ENCODE data around the gene PACSIN1.

Gene PACSIN1

DNA sequence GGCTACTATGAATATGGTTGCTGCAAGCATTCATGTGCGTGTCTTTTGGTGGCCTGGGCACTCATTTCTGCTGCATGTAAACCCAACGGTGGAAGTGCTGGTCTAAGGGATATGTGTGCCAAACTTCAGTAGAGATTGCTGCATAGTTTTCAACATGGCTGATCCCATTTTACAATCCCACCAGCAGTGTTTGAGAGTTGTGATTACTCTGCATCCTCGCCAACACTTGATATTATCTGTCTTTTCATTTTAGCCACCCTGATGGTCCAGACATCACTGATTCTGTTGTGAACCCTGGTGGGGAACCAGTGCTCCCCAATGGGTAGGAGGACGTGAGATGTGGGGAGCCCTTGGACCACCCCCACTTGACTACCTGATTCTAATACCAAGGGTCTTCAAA lies 27.5 kb downstream of the PACSIN1 start:
- TF ChIP-seq ZNF274 (IDR thresholded peaks at IDR 0.05; ENCODE audit: low read depth, low read length) (no peak), SUZ12 (IDR thresholded peaks at IDR 0.05; ENCODE audit: extremely low read depth, insufficient read depth, insufficient read length) (no peak), YY1 (IDR thresholded peaks at IDR 0.05; ENCODE audit: insufficient read depth, insufficient read length) (no peak)
- Histone ChIP-seq H3K9ac (ENCODE audit: insufficient read length, low read depth) (no peak overlapping the region), H3K36me3 (ENCODE audit: insufficient read depth, insufficient read length, low read length) (no peaks in the 10 kb centered on the region), H3K9me3 (ENCODE audit: insufficient read depth, low read length) (no peaks in the 10 kb centered on the region), H3K4me3 (ENCODE audit: insufficient read length, low read depth) (no peak overlapping the region), H3K27me3 (ENCODE audit: insufficient read depth, insufficient read length) (no peaks in the 10 kb centered on the region), H3K4me1 (ENCODE audit: insufficient read depth, insufficient read length) (peaks cover 3% of the 10 kb centered on the region)
- no peak for DNase-seq (ENCODE audit: low read depth, low spot score)

GRCh38 chr6:34494973-34495372 lies 29.1 kb downstream of the PACSIN1 start:
- no peaks in the 10 kb centered on the region for H3K9me3 ChIP-seq (ENCODE audit: insufficient read depth, low read length)
- no peak for DNase-seq (ENCODE audit: low read depth, low spot score)
- peaks cover 3% of the 10 kb centered on the region for H3K4me1 ChIP-seq (ENCODE audit: insufficient read depth, insufficient read length)
- no peaks in the 10 kb centered on the region for H3K36me3 ChIP-seq (ENCODE audit: insufficient read depth, insufficient read length, low read length)
- no peak overlapping the region for H3K9ac ChIP-seq (ENCODE audit: insufficient read length, low read depth)
- no peaks in the 10 kb centered on the region for H3K27me3 ChIP-seq (ENCODE audit: insufficient read depth, insufficient read length)
- TF ChIP-seq ZNF274 (IDR thresholded peaks at IDR 0.05; ENCODE audit: low read depth, low read length) (no peak), SUZ12 (IDR thresholded peaks at IDR 0.05; ENCODE audit: extremely low read depth, insufficient read depth, insufficient read length) (no peak), YY1 (IDR thresholded peaks at IDR 0.05; ENCODE audit: insufficient read depth, insufficient read length) (no peak)
- no peak overlapping the region for H3K4me3 ChIP-seq (ENCODE audit: insufficient read length, low read depth)

- Histone ChIP-seq H3K4me3 (ENCODE audit: insufficient read length, low read depth) (no peak overlapping the region), H3K27me3 (ENCODE audit: insufficient read depth, insufficient read length) (no peaks in the 10 kb centered on the region), H3K4me1 (ENCODE audit: insufficient read depth, insufficient read length) (peaks cover 3% of the 10 kb centered on the region), H3K9ac (ENCODE audit: insufficient read length, low read depth) (no peak overlapping the region), H3K9me3 (ENCODE audit: insufficient read depth, low read length) (peaks cover 8% of the 10 kb centered on the region; the same call in 1 of the 2 replicates), H3K36me3 (ENCODE audit: insufficient read depth, insufficient read length, low read length) (no peaks in the 10 kb centered on the region)
- DNase-seq (ENCODE audit: low read depth, low spot score): no peak
- TF ChIP-seq SUZ12 (IDR thresholded peaks at IDR 0.05; ENCODE audit: extremely low read depth, insufficient read depth, insufficient read length): no peak
- TF ChIP-seq YY1 (IDR thresholded peaks at IDR 0.05; ENCODE audit: insufficient read depth, insufficient read length): no peak
- no peak for TF ChIP-seq ZNF274 (IDR thresholded peaks at IDR 0.05; ENCODE audit: low read depth, low read length)
Observed at GRCh38 chr6:34496103-34496685, 30.3 kb downstream of the PACSIN1 start.

GRCh38 chr6:34497411-34497810 lies 31.5 kb downstream of the PACSIN1 start:
- peaks cover 15% of the 10 kb centered on the region; the same call in 1 of the 2 replicates for H3K9me3 ChIP-seq (ENCODE audit: insufficient read depth, low read length)
- no peaks in the 10 kb centered on the region for H3K36me3 ChIP-seq (ENCODE audit: insufficient read depth, insufficient read length, low read length)
- no peak for DNase-seq (ENCODE audit: low read depth, low spot score)
- H3K4me1 ChIP-seq (ENCODE audit: insufficient read depth, insufficient read length): peaks cover 3% of the 10 kb centered on the region
- H3K27me3 ChIP-seq (ENCODE audit: insufficient read depth, insufficient read length): no peaks in the 10 kb centered on the region
- TF ChIP-seq SUZ12 (IDR thresholded peaks at IDR 0.05; ENCODE audit: extremely low read depth, insufficient read depth, insufficient read length) (no peak), ZNF274 (IDR thresholded peaks at IDR 0.05; ENCODE audit: low read depth, low read length) (no peak), YY1 (IDR thresholded peaks at IDR 0.05; ENCODE audit: insufficient read depth, insufficient read length) (no peak)
- H3K9ac ChIP-seq (ENCODE audit: insufficient read length, low read depth): no peak overlapping the region
- H3K4me3 ChIP-seq (ENCODE audit: insufficient read length, low read depth): no peak overlapping the region

GRCh38 chr6:34506718-34507117 lies 40.8 kb downstream of the PACSIN1 start:
- Histone ChIP-seq H3K9ac (ENCODE audit: insufficient read length, low read depth) (no peak overlapping the region), H3K27me3 (ENCODE audit: insufficient read depth, insufficient read length) (no peaks in the 10 kb centered on the region), H3K36me3 (ENCODE audit: insufficient read depth, insufficient read length, low read length) (no peaks in the 10 kb centered on the region), H3K4me3 (ENCODE audit: insufficient read length, low read depth) (no peak overlapping the region), H3K4me1 (ENCODE audit: insufficient read depth, insufficient read length) (peaks cover 1% of the 10 kb centered on the region), H3K9me3 (ENCODE audit: insufficient read depth, low read length) (peaks cover 4% of the 10 kb centered on the region; the same call in 1 of the 2 replicates)
- TF ChIP-seq SUZ12 (IDR thresholded peaks at IDR 0.05; ENCODE audit: extremely low read depth, insufficient read depth, insufficient read length): no peak
- no peak for TF ChIP-seq YY1 (IDR thresholded peaks at IDR 0.05; ENCODE audit: insufficient read depth, insufficient read length)
- no peak for TF ChIP-seq ZNF274 (IDR thresholded peaks at IDR 0.05; ENCODE audit: low read depth, low read length)
- DNase-seq (ENCODE audit: low read depth, low spot score): no peak

DNA sequence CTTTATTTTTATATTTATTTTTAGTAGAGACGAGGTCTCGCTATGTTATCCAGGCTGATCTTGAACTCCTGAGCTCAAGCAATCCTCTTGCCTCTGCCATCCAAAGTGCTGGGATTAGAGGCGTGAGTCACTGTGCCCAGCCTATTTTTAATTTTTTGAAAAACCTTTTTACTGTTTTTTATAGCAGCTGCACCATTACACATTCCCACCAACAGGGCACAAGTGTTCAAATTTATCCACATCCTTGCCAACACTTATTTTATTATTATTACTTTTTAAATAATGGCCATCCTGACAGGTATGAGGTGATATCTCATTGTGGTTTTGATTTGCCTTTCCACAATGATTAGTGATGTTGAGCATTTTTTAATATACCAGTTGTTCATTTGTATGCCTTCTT lies 42.5 kb downstream of the PACSIN1 start:
- Histone ChIP-seq H3K9me3 (ENCODE audit: insufficient read depth, low read length) (no peaks in the 10 kb centered on the region), H3K9ac (ENCODE audit: insufficient read length, low read depth) (no peak overlapping the region), H3K27me3 (ENCODE audit: insufficient read depth, insufficient read length) (no peaks in the 10 kb centered on the region), H3K4me1 (ENCODE audit: insufficient read depth, insufficient read length) (peaks cover 7% of the 10 kb centered on the region), H3K36me3 (ENCODE audit: insufficient read depth, insufficient read length, low read length) (no peaks in the 10 kb centered on the region), H3K4me3 (ENCODE audit: insufficient read length, low read depth) (no peak overlapping the region)
- no peak for DNase-seq (ENCODE audit: low read depth, low spot score)
- TF ChIP-seq YY1 (IDR thresholded peaks at IDR 0.05; ENCODE audit: insufficient read depth, insufficient read length): no peak
- no peak for TF ChIP-seq ZNF274 (IDR thresholded peaks at IDR 0.05; ENCODE audit: low read depth, low read length)
- TF ChIP-seq SUZ12 (IDR thresholded peaks at IDR 0.05; ENCODE audit: extremely low read depth, insufficient read depth, insufficient read length): no peak

DNA sequence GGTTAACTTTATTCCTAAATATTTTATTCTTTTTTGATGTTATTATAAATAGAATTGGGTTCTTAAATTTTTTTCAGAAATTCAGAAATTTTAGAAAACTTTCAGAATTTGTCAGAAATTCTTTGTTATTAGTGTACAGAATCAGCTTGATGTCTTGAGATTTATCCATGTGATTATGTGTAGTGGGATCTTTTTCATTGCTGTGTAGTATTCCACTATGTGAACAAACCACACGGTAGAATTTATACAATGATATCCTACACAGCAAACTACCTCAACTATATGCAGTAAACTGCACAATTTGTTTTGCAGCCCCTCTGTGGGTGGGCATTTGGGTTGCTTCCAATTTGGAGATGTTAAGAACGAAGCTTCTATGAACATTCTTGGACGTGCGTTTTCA lies 43.9 kb downstream of the PACSIN1 start:
- TF ChIP-seq ZNF274 (IDR thresholded peaks at IDR 0.05; ENCODE audit: low read depth, low read length) (no peak), SUZ12 (IDR thresholded peaks at IDR 0.05; ENCODE audit: extremely low read depth, insufficient read depth, insufficient read length) (no peak), YY1 (IDR thresholded peaks at IDR 0.05; ENCODE audit: insufficient read depth, insufficient read length) (no peak)
- DNase-seq (ENCODE audit: low read depth, low spot score): no peak
- Histone ChIP-seq H3K36me3 (ENCODE audit: insufficient read depth, insufficient read length, low read length) (no peaks in the 10 kb centered on the region), H3K9me3 (ENCODE audit: insufficient read depth, low read length) (no peaks in the 10 kb centered on the region), H3K9ac (ENCODE audit: insufficient read length, low read depth) (no peak overlapping the region), H3K4me3 (ENCODE audit: insufficient read length, low read depth) (no peak overlapping the region), H3K27me3 (ENCODE audit: insufficient read depth, insufficient read length) (no peaks in the 10 kb centered on the region), H3K4me1 (ENCODE audit: insufficient read depth, insufficient read length) (peaks cover 14% of the 10 kb centered on the region)
